SJCRH30 (cell line): ENCODE data around the gene HAP1. TPM values are rescaled to one million over a fixed set of nuclear protein-coding genes. Genes with fewer than 3 reads are reported as not detected.
A peak's percentile ranks its signal among the peaks of the same experiment; 100 is the strongest.
"Not testable (repeated sequence)": the region's sequence is repeated elsewhere in the genome, so short reads cannot be mapped to it uniquely, and the experiment has no call there.

Experiments
- DNase-seq, 2 experiments: peaks; one replicate each; pipeline ENCODE4 v3.0.0-alpha.2; 2015 to 2020
- H3K27ac ChIP-seq: fragments of 250-450 bp; sonication (Bioruptor Pico); 2 replicates; pipeline ENCODE4 v1.5.1; 2020; ENCODE audit warnings: mild to moderate bottlenecking, moderate library complexity
- H3K27me3 ChIP-seq: fragments of 250-450 bp; sonication (Bioruptor Pico); 2 replicates; pipeline ENCODE4 v1.5.1; 2020; ENCODE audit warnings: mild to moderate bottlenecking, moderate library complexity
- H3K36me3 ChIP-seq: fragments of 250-450 bp; sonication (Bioruptor Pico); 2 replicates; pipeline ENCODE4 v1.5.1; 2020; ENCODE audit warnings: mild to moderate bottlenecking, moderate library complexity
- H3K4me1 ChIP-seq: fragments of 250-450 bp; sonication (Bioruptor Pico); 2 replicates; pipeline ENCODE4 v1.5.1; 2020; ENCODE audit warnings: mild to moderate bottlenecking, moderate library complexity
- H3K4me3 ChIP-seq: fragments of 250-450 bp; sonication (Bioruptor Pico); 2 replicates; pipeline ENCODE4 v1.5.1; 2020; ENCODE audit warnings: mild to moderate bottlenecking, moderate library complexity
- H3K9me3 ChIP-seq: fragments of 250-450 bp; sonication (Bioruptor Pico); replicated peaks from 2 replicates; pipeline ENCODE4 v1.5.1; 2020; ENCODE audit warnings: mild to moderate bottlenecking, moderate library complexity
- total RNA-seq: library from RNA; depleted of rRNA; stranded (reverse); fragments of >200 nt; shearing (Covaris generic); gene quantifications from 2 replicates; pipeline ENCODE4 v1.2.3, GENCODE V29; 2014; rRNA removed

Gene HAP1
- 0.08 and 0.10 TPM in 2 replicates for total RNA-seq

DNA sequence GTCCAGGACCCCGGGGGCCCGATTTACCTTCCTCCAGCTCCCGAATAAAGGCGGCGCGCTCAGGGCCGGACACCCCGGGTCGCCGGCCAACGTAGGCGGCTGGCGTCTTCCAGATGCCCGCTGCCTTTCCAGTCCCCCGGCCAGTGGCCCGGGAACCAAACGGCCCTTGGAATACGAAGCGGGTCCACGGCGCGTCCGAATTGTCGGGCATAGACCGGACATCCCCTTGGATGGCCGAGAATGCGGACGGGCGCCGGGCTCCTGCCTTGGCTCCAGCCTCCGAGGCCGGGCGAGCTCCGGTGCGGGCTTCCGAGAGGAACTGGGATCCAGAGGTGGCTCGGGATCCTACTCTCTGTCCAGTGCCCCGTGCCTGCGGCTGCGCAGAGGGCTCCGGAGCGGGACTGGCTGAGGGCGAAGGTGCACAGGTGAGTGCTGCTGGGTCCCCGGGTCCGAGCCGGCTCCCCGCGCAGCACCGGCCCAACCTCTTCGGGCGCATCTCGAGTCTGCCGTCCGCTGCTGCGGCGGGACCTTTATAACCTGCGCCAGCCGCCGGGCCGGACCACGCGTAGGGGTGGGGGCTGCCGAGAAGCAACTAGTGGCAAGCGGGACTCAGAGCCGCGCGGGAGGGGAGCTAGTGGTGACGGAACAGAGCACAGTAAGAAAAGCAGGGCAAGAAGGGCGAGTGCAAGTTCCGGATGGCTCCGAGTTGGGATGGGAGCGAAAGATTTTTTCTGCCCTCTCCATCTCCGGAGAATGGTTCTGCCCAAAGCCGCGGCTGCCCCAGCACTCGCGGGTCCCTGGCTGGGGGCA lies at the start of gene HAP1:
HAP1 (minus strand) TSS at position 505 of the 810 bp plus-strand sequence; CDS start at position 496, 9 bp downstream.
- DNase-seq = no peak
- Histone ChIP-seq H3K27me3 (peaks cover 20% of the 10 kb centered on the region), H3K4me1 (peaks cover 4% of the 10 kb centered on the region), H3K9me3 (no peaks in the 10 kb centered on the region), H3K27ac (no peak within 1 kb of the TSS), H3K36me3 (no peaks in the 10 kb centered on the region), H3K4me3 (peak within 1 kb of the TSS; percentile 9; the same call in 1 of the 2 replicates)

DNA sequence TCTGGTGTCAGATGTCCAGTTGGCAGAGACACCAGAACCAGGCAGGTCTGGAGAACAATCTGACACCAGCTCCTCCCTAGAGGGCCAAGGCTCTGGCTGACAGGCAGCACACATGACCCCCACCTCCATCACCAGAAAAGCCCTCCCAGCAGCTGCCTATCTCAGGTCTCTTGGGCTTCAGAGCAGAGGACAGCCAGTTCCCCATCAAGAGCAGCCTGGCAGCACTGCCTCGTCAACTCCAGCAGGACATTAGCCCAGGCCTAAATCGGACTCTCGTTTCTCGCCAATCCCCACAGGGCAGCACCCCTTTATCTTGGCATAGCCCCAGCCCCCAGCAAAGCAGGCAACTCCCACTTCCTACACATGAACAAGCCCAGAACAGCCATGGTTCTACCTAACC lies 47.7 kb upstream of the HAP1 start:
- no peak for DNase-seq
- no peaks in the 10 kb centered on the region for H3K27me3 ChIP-seq
- no peak overlapping the region for H3K4me3 ChIP-seq
- H3K9me3 ChIP-seq = no peaks in the 10 kb centered on the region
- peaks cover 8% of the 10 kb centered on the region for H3K4me1 ChIP-seq
- H3K36me3 ChIP-seq = no peaks in the 10 kb centered on the region
- no peak overlapping the region for H3K27ac ChIP-seq

GRCh38 chr17:41781404-41782110 lies 47.1 kb upstream of the HAP1 start:
- DNase-seq = no peak
- H3K36me3 ChIP-seq = no peaks in the 10 kb centered on the region
- H3K27me3 ChIP-seq = no peaks in the 10 kb centered on the region
- H3K4me1 ChIP-seq = peaks cover 14% of the 10 kb centered on the region
- H3K9me3 ChIP-seq = no peaks in the 10 kb centered on the region
- H3K4me3 ChIP-seq = no peak overlapping the region
- H3K27ac ChIP-seq = no peak overlapping the region

DNA sequence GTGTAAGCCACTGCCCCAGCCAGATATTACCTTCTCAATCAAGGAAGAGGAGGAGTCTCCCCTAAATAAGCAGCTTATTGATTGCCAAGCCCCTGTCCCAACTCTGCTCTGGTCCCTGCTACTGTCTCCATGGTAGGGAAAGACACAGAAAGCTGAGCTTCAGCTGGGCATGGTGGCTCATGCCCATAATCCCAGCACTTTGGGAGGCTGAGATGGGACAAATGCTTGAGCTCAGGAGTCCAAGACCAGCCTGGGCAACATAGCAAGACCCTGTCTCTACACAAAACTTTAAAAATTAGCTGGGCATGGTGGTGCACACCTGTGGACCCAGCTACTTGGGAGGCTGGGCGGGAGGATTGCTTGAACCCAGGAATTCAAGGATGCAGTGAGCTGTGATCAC lies 45.5 kb upstream of the HAP1 start:
- H3K4me3 ChIP-seq = no peak overlapping the region
- no peak overlapping the region for H3K27ac ChIP-seq
- H3K27me3 ChIP-seq = no peaks in the 10 kb centered on the region
- H3K4me1 ChIP-seq = peaks cover 28% of the 10 kb centered on the region
- no peak for DNase-seq
- no peaks in the 10 kb centered on the region for H3K9me3 ChIP-seq
- no peaks in the 10 kb centered on the region for H3K36me3 ChIP-seq

- H3K9me3 ChIP-seq = no peaks in the 10 kb centered on the region
- H3K4me3 ChIP-seq = no peak overlapping the region
- H3K4me1 ChIP-seq = peaks cover 39% of the 10 kb centered on the region
- peak overlapping the region; percentile 82 for H3K27ac ChIP-seq
- H3K27me3 ChIP-seq = no peaks in the 10 kb centered on the region
- no peaks in the 10 kb centered on the region for H3K36me3 ChIP-seq
- DNase-seq = peak; percentile 88 to 94
These were observed 43.2 kb upstream of the HAP1 start for GRCh38 chr17:41777574-41778188.

DNA sequence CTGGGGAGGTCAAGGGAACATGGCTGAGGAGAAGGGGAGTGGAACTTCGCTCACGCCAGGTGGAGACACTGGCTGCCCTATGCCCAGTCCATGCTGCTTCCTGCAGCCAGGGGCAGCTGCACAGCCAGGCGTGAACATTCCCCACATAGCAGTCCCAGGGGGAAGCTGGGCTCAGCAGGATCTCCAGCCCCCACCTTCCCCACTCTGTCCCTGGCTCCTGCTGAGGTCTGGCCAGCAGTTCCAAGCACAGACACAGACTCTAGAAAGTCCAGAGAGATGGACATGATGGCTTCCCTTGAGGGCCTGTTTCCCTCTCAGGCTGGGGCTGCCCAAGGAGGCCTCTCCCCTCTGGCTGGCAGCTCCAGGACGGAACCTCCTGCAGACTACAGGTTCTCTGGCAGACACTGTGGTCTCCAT lies 42.7 kb upstream of the HAP1 start:
- Histone ChIP-seq H3K27me3 (no peaks in the 10 kb centered on the region), H3K36me3 (no peaks in the 10 kb centered on the region), H3K9me3 (no peaks in the 10 kb centered on the region), H3K27ac (peak overlapping the region; percentile 82), H3K4me3 (no peak overlapping the region), H3K4me1 (peaks cover 39% of the 10 kb centered on the region)
- peak; percentile 80 to 81 for DNase-seq

DNA sequence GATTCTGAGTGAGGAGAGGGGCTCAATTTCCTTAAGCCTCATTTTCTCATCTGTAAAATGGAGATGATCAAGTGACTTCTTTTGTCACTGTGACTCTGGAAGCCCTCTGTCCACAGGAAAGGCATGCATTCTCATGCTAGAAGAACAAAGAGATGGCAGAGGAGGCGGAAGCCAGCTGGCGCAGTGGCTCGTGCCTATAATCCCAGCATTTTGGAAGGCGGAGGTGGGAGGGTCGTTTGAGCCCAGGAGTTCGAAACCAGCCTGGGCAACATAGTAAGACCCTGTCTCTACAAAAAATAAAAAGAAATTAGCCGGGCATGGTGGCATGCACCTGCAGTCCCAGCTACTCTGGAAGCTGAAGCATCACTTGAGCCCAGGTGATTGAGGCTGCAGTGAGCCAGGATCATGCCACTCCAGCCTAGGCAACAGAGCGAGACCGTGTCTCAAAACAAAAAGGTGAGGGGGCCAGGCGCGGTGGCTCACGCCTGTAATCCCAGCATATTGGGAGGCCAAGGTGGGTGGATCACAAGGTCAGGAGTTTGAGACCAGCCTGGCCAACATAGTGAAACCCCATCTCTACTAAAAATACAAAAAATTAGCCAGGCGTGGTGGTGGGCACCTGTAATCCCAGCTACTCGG lies 41.9 kb upstream of the HAP1 start:
- not testable (repeated sequence) for H3K36me3 ChIP-seq, DNase-seq, H3K27me3 ChIP-seq, H3K9me3 ChIP-seq, H3K4me3 ChIP-seq
- Histone ChIP-seq H3K27ac (peak overlapping the region; percentile 82; the same call in 1 of the 2 replicates), H3K4me1 (peaks cover 39% of the 10 kb centered on the region)

- DNase-seq = no peak
These were observed 41.2 kb upstream of the HAP1 start for GRCh38 chr17:41775394-41776226.

DNA sequence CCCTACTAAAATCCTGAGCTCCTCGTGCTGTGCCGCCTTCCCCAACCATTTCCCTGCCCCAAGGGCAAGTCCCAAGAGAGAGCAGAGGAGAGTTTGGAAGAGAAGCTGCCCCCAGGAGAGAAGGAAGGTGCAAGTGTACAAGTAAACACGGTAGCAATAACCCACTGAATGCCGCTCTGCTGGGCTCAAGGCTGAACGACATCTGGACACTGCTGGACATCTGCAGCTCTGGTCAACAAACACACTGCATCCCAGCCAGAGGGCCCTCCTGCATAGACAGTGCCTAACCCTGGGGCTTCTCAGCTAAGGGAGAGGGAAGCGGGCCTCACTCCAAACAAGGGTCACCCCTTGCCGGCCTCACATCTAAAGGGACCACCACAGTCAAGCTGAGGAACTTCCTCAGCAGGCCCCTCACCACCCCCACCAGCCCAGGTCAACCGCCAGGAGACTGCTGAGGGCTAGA lies 39.3 kb upstream of the HAP1 start:
- H3K4me1 ChIP-seq = peaks cover 43% of the 10 kb centered on the region
- no peak overlapping the region for H3K4me3 ChIP-seq
- no peaks in the 10 kb centered on the region for H3K27me3 ChIP-seq
- no peaks in the 10 kb centered on the region for H3K9me3 ChIP-seq
- DNase-seq = no peak
- H3K36me3 ChIP-seq = no peaks in the 10 kb centered on the region
- no peak overlapping the region for H3K27ac ChIP-seq

More at GRCh38 chr17:41775394-41776226, 41.2 kb upstream of the HAP1 start:
- Histone ChIP-seq H3K36me3 (no peaks in the 10 kb centered on the region), H3K4me1 (peaks cover 39% of the 10 kb centered on the region), H3K9me3 (no peaks in the 10 kb centered on the region), H3K4me3 (no peak overlapping the region), H3K27me3 (no peaks in the 10 kb centered on the region), H3K27ac (no peak overlapping the region)

DNA sequence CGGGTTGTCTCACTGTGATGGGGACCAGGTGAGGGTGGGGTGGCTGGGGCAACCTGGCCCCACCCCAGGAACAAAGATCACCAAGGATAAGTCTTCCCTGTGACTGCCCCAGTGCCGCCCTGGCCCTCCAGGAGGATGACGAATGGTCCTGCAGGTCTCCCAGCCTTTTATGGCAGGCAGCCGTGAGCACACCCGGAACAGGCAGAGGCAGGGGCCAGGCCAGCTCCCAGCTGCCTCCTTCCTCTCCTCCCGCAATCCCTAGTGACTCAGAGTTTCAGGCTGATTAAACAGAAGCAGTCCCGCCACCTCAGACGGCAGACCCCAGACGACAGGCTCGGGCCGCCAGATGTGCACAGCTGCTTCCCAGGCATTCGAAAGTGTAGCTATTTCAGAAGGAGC lies 38.7 kb upstream of the HAP1 start:
- H3K36me3 ChIP-seq = no peaks in the 10 kb centered on the region
- H3K9me3 ChIP-seq = no peaks in the 10 kb centered on the region
- H3K27ac ChIP-seq = no peak overlapping the region
- no peak overlapping the region for H3K4me3 ChIP-seq
- DNase-seq = peak; percentile 76 to 77
- H3K27me3 ChIP-seq = no peaks in the 10 kb centered on the region
- H3K4me1 ChIP-seq = peaks cover 43% of the 10 kb centered on the region

DNA sequence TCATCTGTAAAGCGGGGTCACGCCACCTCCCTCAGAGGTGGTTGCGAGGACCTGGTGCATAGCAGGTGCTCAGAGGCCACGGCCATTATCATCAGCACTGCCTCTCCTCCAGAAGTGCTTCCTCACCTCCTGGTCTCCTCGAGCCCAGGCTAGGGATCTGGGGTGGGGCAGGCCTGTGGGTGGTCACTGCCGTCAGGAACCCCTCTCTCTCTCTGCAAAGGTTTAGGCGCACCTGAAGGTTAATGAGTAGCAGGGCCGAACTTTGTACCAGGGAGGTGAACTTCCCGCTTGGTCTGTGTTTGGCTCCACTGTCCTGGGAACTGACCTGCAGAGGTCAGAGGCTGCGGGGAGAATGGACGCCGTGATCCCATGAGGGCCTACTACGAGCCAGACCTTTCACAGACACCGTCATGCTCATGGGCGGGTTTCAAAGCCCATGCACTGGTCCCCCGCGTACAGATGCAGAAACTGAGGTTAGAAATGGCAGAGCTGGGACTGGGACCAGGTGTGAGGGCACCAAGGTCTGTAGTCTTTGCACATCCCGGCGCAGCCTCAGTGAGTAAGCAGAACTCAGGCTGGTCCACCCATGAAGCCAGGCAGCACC lies 38.2 kb upstream of the HAP1 start:
- peaks cover 39% of the 10 kb centered on the region for H3K4me1 ChIP-seq
- H3K9me3 ChIP-seq = no peaks in the 10 kb centered on the region
- no peak overlapping the region for H3K4me3 ChIP-seq
- H3K27ac ChIP-seq = no peak overlapping the region
- H3K27me3 ChIP-seq = no peaks in the 10 kb centered on the region
- no peak for DNase-seq
- no peaks in the 10 kb centered on the region for H3K36me3 ChIP-seq

DNA sequence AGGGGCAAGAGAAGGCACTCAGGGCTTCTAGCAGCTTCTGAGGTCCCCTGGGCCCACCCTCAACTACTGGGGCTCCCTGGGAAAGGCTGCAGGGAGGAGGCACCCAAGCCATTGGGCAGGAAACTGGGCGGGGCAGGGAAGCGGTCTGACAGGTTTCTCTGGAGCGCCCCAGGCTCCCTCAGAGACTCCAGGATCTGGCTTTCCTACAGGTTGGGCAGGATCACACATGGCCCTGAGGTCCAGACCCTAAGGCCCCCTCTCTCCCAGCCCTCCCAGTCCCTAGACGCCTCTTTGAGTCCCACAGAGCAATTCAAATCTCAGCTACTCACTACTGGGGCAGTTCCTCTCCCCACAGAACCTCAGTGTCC lies 37.8 kb upstream of the HAP1 start:
- Histone ChIP-seq H3K9me3 (no peaks in the 10 kb centered on the region), H3K27ac (no peak overlapping the region), H3K4me3 (no peak overlapping the region), H3K27me3 (no peaks in the 10 kb centered on the region), H3K4me1 (peaks cover 36% of the 10 kb centered on the region), H3K36me3 (no peaks in the 10 kb centered on the region)
- no peak for DNase-seq

DNA sequence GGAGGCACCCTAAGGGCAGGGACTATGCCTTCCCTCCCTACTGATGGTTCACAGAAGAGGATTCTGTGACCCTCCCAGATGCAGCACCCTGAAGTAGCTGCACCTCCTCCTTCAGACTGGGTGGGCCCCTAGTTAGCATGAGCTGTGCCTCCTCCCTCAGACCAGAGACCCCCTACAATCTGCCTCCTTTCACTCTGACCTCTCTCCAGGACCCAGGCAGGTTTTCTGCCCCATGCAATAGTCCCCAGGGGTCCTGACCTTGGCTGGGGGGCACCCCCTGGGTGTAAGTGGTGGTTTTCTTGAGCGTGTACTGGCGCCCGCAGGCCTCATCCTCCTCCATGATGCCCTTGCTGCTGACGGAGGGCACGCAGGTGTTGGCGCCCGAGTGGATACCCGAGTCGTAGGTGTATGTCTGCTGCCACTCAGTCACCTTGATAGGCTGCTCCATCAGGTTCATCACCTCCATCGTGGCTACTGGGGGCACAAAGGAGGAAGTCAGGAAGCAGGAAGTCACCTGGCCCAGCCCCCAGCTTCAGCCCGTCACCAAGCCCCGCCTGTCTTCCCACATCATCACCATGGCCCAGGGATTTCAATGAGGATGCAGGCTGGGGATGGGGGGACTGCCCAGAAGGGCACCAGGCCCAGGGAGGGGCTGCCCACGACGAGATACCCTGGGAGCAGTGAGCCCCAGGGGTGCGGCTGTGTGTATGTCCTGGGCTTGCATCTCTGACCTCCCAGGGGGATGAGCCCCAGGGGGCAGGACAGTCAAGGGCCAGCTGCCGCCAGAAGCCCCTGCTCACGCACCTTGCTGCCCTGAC lies 37.2 kb upstream of the HAP1 start:
- Histone ChIP-seq H3K4me1 (peaks cover 30% of the 10 kb centered on the region), H3K27ac (no peak overlapping the region), H3K9me3 (no peaks in the 10 kb centered on the region), H3K36me3 (no peaks in the 10 kb centered on the region), H3K4me3 (no peak overlapping the region), H3K27me3 (no peaks in the 10 kb centered on the region)
- DNase-seq = no peak
